ENCODE measurements around the gene HEY2.

The HEY2 gene

DNA sequence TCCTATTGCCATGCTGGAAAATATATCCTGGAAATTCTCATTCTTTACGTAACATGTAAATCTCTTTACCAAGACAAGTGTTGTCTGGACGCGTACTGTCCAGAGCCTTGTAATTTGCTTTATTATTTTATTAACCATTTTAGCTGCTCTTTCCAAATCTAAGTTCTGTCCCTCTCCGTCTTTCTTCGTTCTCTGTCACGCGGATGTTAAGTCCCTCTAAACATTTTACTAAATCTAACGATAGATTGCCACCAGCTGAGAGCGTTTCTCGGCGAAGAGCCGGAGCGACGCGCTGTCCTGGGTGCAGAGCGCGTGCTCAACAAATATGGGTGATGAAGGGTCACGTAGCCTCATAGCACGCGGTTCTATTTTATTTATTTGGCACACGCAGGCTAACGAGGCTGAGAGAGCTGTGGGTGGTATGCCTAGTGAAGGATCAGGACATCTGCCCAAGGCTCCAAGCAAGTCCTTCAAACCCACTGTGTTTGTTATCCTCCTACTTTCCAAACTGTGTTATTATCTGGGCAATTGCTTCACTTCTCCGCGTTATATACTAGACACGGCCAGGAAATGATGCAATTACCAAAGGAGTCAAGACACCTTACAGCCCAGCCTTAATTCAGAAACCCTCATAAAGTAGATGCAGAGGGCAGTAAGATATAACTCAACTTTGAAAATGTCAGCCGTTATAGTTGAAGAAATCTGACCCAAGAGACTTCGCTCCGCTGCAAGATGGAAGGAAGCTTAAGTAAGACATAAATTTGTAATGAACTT is 31.3 kb downstream of the HEY2 start:
- in situ Hi-C loops (cut with HindIII; ENCODE audit: low pct_ligation_motif_present, low sequenced_read_pairs), result loop anchor here (25.0 kb wide), 1 partner anchor 182 kb away; the partner anchor contains the start of gene HINT3
- TF ChIP-seq, protein P1, sequence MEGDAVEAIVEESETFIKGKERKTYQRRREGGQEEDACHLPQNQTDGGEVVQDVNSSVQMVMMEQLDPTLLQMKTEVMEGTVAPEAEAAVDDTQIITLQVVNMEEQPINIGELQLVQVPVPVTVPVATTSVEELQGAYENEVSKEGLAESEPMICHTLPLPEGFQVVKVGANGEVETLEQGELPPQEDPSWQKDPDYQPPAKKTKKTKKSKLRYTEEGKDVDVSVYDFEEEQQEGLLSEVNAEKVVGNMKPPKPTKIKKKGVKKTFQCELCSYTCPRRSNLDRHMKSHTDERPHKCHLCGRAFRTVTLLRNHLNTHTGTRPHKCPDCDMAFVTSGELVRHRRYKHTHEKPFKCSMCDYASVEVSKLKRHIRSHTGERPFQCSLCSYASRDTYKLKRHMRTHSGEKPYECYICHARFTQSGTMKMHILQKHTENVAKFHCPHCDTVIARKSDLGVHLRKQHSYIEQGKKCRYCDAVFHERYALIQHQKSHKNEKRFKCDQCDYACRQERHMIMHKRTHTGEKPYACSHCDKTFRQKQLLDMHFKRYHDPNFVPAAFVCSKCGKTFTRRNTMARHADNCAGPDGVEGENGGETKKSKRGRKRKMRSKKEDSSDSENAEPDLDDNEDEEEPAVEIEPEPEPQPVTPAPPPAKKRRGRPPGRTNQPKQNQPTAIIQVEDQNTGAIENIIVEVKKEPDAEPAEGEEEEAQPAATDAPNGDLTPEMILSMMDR (IDR thresholded peaks at IDR 0.05; ENCODE audit: low read depth, low read length, missing control alignments), result no peak
- Histone ChIP-seq H3K4me3 (ENCODE audit: low read depth, low read length) (peak overlapping the region; percentile 71), H3K36me3 (replicated peaks) (no peaks in the 10 kb centered on the region), H3K27ac (peak overlapping the region; percentile 86), H3K27me3 (replicated peaks) (no peaks in the 10 kb centered on the region)
- DNase-seq, result peak; percentile 69

DNA sequence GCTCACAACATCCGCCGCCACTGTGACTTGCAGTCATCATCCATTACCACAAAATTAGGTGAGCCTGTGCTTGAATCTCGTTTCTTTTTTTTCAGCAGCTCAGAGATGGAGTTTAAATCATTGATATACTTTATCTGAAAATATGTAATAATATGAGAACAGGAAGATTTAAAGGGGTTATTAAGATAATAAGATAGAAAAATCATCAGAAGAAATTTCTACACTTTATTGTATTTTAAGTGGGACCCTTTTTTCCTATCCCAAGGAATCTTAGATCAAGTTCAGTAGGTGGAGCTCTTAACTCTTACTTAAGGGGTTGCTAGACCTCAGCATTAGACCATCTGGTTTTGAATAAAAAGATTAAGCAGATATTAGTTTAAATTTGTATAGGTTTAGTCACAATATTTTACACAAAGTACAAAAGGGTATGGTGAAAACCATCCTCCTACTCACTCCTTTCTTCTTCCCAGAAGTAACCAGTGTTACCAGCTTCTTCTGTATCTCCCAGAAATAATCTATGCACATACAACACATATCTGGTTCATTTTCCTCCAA is 32.0 kb downstream of the HEY2 start:
- Histone ChIP-seq H3K27ac (peak overlapping the region; percentile 86), H3K36me3 (replicated peaks) (no peaks in the 10 kb centered on the region), H3K27me3 (replicated peaks) (no peaks in the 10 kb centered on the region), H3K4me3 (ENCODE audit: low read depth, low read length) (peak overlapping the region; percentile 71)
- TF ChIP-seq, protein P1 (IDR thresholded peaks at IDR 0.05; ENCODE audit: low read depth, low read length, missing control alignments), result no peak
- in situ Hi-C loops (cut with HindIII; ENCODE audit: low pct_ligation_motif_present, low sequenced_read_pairs), result loop anchor here (25.0 kb wide), 1 partner anchor 181 kb away; the partner anchor contains the start of gene HINT3
- DNase-seq, result no peak

DNA sequence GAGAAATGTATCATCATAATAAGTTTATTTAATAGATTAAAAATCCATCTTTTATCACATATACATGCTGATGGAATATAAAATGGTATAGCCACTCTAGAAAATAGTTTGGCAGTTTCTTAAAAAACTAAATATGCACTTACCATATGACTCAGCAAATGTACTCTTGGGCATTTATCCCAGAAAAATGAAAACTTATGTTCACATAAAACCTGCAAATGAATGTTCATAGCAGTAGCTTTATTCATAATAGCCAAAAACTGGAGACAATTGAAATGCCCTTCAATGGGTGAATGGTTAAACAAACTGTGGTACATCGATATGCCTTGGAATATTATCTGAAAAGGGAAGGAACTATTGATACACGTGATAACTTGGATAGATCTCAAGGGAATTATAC is 34.9 kb downstream of the HEY2 start:
- TF ChIP-seq, protein P1 (IDR thresholded peaks at IDR 0.05; ENCODE audit: low read depth, low read length, missing control alignments), result no peak
- no peak for DNase-seq
- Histone ChIP-seq H3K36me3 (replicated peaks) (no peaks in the 10 kb centered on the region), H3K27me3 (replicated peaks) (no peaks in the 10 kb centered on the region), H3K27ac (peak overlapping the region; percentile 22), H3K4me3 (ENCODE audit: low read depth, low read length) (no peak overlapping the region)
- in situ Hi-C loops (cut with HindIII; ENCODE audit: low pct_ligation_motif_present, low sequenced_read_pairs), result loop anchor here (25.0 kb wide), 1 partner anchor 178 kb away; the partner anchor contains the start of gene HINT3

DNA sequence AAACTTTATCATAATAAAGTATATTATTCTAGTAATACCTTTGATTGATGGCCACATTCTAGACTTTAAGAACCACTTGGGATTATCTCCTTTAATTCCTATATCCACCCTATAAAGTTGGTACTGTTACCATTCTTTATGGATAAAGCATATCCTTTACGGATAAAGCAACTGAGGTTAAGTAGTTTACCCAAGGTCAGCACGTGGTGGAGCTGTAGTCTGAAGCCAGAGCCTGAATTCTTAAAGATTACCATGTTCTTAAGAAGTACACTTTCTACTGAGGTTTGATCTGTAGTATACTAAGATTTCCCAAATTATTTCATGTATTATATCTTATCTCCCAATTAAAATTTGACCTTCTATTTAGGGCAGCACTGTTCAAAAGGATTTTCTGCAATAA is 38.4 kb downstream of the HEY2 start:
- Histone ChIP-seq H3K4me3 (ENCODE audit: low read depth, low read length) (no peak overlapping the region), H3K36me3 (replicated peaks) (no peaks in the 10 kb centered on the region), H3K27ac (no peak overlapping the region), H3K27me3 (replicated peaks) (no peaks in the 10 kb centered on the region)
- TF ChIP-seq, protein P1 (IDR thresholded peaks at IDR 0.05; ENCODE audit: low read depth, low read length, missing control alignments), result peak; percentile 46
- in situ Hi-C loops (cut with HindIII; ENCODE audit: low pct_ligation_motif_present, low sequenced_read_pairs), result loop anchor here (25.0 kb wide), 1 partner anchor 175 kb away; the partner anchor contains the start of gene HINT3
- no peak for DNase-seq

- no peak overlapping the region for H3K4me3 ChIP-seq (ENCODE audit: low read depth, low read length)
- in situ Hi-C loops (cut with HindIII; ENCODE audit: low pct_ligation_motif_present, low sequenced_read_pairs), result loop anchor here (25.0 kb wide), 1 partner anchor 173 kb away; the partner anchor contains the start of gene HINT3
- DNase-seq, result no peak
- H3K27ac ChIP-seq, result no peak overlapping the region
- no peaks in the 10 kb centered on the region for H3K36me3 ChIP-seq (replicated peaks)
- H3K27me3 ChIP-seq (replicated peaks), result no peaks in the 10 kb centered on the region
- TF ChIP-seq, protein P1 (IDR thresholded peaks at IDR 0.05; ENCODE audit: low read depth, low read length, missing control alignments), result no peak
Observed at GRCh38 chr6:125789167-125789566, 39.7 kb downstream of the HEY2 start.
